K562 (cell line): ENCODE results near the gene COL15A1. TPM values are rescaled to one million over a fixed set of nuclear protein-coding genes. Genes with fewer than 3 reads are reported as not detected.
A peak's percentile ranks its signal among the peaks of the same experiment; 100 is the strongest.

Source experiments
- ATAC-seq: fragments of 200-7000 bp; cut with Tn5 transposase; 3 replicates; pipeline ENCODE4 v1.9.1; 2020; ENCODE audit warnings: moderate library complexity
- BruUV-seq: library from RNA; stranded (reverse); fragments of 400-500 nt; replicated peaks from 2 replicates; lab custom pipeline; 2021; lab: Mats Ljungman, UMichigan
- CTCF ChIA-PET: fragments of 300-600 bp; formaldehyde crosslinking; extraction: SDS; loops from one replicate; lab custom pipeline; 2021; ENCODE audit warnings: low intra/inter-chr PET ratio; lab: Yijun Ruan, JAX
- POLR2A ChIA-PET: fragments of 300-600, 350-650 bp; sonication (Branson Sonifier 250); formaldehyde crosslinking; extraction: SDS; loops from one replicate; lab custom pipeline; 2021; ENCODE audit warnings: antibody characterized with exemption, inconsistent platforms; lab: Yijun Ruan, JAX
- DNase-seq, 4 experiments: peaks; one replicate each; pipeline versions ENCODE4 v3.0.0 to v3.0.0-alpha.2; 2011 to 2018; ENCODE audit warnings: low spot score in 3 of 4, mixed read lengths in 3 of 4; ENCODE audit errors: extremely low read depth in 1 of 4
- FAIRE-seq: peaks from 2 replicates; lab custom pipeline; 2011; peaks lifted over from hg19 to GRCh38; lab: Jason Lieb, UNC
- H2AFZ ChIP-seq: 2 replicates; pipeline ENCODE4 v1.6.0; 2011; ENCODE audit warnings: low read depth, low read length, control low read depth, inconsistent platforms
- H3K27ac ChIP-seq: fragments of 200-600 bp; 3 replicates; pipeline ENCODE4 v1.8.0; 2011; ENCODE audit warnings: low read depth, mild to moderate bottlenecking, control low read depth, inconsistent platforms, low read length, moderate library complexity, mixed read lengths; ENCODE audit errors: extremely low read depth
- H3K27me3 ChIP-seq, 2 experiments: fragments of 300-600 bp in 1 of 2; 2 replicates in 1 of 2; 3 replicates in 1 of 2; pipeline versions ENCODE4 v1.6.0 to v1.8.0; 2011; ENCODE audit warnings: inconsistent platforms in 2 of 2, low read length in 2 of 2, mild to moderate bottlenecking in 1 of 2, mixed read lengths in 1 of 2, moderate library complexity in 1 of 2; ENCODE audit not compliant: control insufficient read depth in 2 of 2, insufficient read depth in 2 of 2
- H3K36me3 ChIP-seq: fragments of 300-600 bp; 3 replicates; pipeline ENCODE4 v1.8.0; 2011; ENCODE audit warnings: mild to moderate bottlenecking, low read length, inconsistent platforms; ENCODE audit not compliant: control insufficient read depth, insufficient read depth
- H3K4me1 ChIP-seq, 2 experiments: fragments of 200-600 bp in 1 of 2; replicated peaks in 1 of 2; 2 replicates in 1 of 2; 3 replicates in 1 of 2; pipeline versions ENCODE4 v1.5.1 to v1.8.0; 2011; ENCODE audit warnings: inconsistent platforms in 2 of 2, low read length in 2 of 2, mild to moderate bottlenecking in 1 of 2, mixed read lengths in 1 of 2, moderate library complexity in 1 of 2; ENCODE audit not compliant: control insufficient read depth in 2 of 2, insufficient read depth in 2 of 2
- H3K4me2 ChIP-seq: 2 replicates; pipeline ENCODE4 v1.6.1; 2011; ENCODE audit warnings: low read length, control low read depth, inconsistent platforms, mixed read lengths; ENCODE audit not compliant: insufficient read depth
- H3K4me3 ChIP-seq: fragments of 200-600 bp; sonication (generic), shearing (Covaris generic); 2 replicates; pipeline ENCODE4 v1.5.1; 2016; ENCODE audit warnings: control low read depth, inconsistent platforms
- H3K79me2 ChIP-seq: fragments of 200-600 bp; 3 replicates; pipeline ENCODE4 v1.8.0; 2011; ENCODE audit warnings: low read length, inconsistent platforms; ENCODE audit not compliant: control insufficient read depth, insufficient read depth
- H3K9ac ChIP-seq, 2 experiments: 2 replicates each; pipeline versions ENCODE4 v1.6.0 to v1.6.1; 2011; ENCODE audit warnings: low read depth in 2 of 2, low read length in 2 of 2, control low read depth in 1 of 2, inconsistent platforms in 1 of 2, mild to moderate bottlenecking in 1 of 2, mixed read lengths in 1 of 2; ENCODE audit not compliant: insufficient read depth in 1 of 2
- H3K9me1 ChIP-seq: one replicate; pipeline ENCODE4 v1.6.0; 2011; ENCODE audit warnings: inconsistent platforms, mild to moderate bottlenecking, low read length, moderate library complexity; ENCODE audit not compliant: control insufficient read depth, insufficient read depth
- H3K9me3 ChIP-seq: replicated peaks from 2 replicates; pipeline ENCODE4 v1.5.1; 2011; ENCODE audit warnings: low read depth, low read length, inconsistent platforms; ENCODE audit not compliant: control insufficient read depth, insufficient read depth
- H4K20me1 ChIP-seq: replicated peaks from 2 replicates; pipeline ENCODE4 v1.6.1; 2011; ENCODE audit warnings: low read length, inconsistent platforms, mixed read lengths; ENCODE audit not compliant: control insufficient read depth, insufficient read depth
- ARID2 ChIP-seq: fragments of 450-650 bp; IDR thresholded peaks from 2 replicates; pipeline ENCODE4 v1.6.1; 2017; ENCODE audit warnings: antibody characterized with exemption, mild to moderate bottlenecking
- ATF7 ChIP-seq: fragments of 450-650 bp; IDR thresholded peaks from 2 replicates; pipeline ENCODE4 v1.7.1; 2014; ENCODE audit warnings: mild to moderate bottlenecking, moderate library complexity
- CBX1 ChIP-seq: sonication (generic); IDR thresholded peaks from 2 replicates; pipeline ENCODE4 v1.6.1; 2016; ENCODE audit warnings: antibody characterized with exemption, low read depth, mild to moderate bottlenecking
- CEBPG ChIP-seq, 3 experiments: fragments of 200-800 bp in 1 of 3; sonication (Bioruptor generic) in 1 of 3; sonication (generic) in 1 of 3; formaldehyde crosslinking in 1 of 3; IDR thresholded peaks in 2 of 3; conservative IDR thresholded peaks in 1 of 3; 2 replicates each; pipeline versions ENCODE4 v1.6.1 to v1.8.0; 2016 to 2022; ENCODE audit warnings: missing compliant biosample characterization in 2 of 3, missing genetic modification characterization in 2 of 3, mild to moderate bottlenecking in 1 of 3, missing genetic modification reagents in 1 of 3
- CREB5 ChIP-seq: fragments of 250-450 bp; sonication (Bioruptor Pico); IDR thresholded peaks from 2 replicates; pipeline ENCODE4 v1.5.0; 2020; ENCODE audit warnings: mild to moderate bottlenecking
- CXXC5 ChIP-seq: fragments of 250-450 bp; sonication (Bioruptor Pico); IDR thresholded peaks from 2 replicates; pipeline ENCODE4 v1.8.0; 2022; ENCODE audit warnings: inconsistent platforms, mild to moderate bottlenecking, moderate library complexity
- DPF2 ChIP-seq: fragments of 450-650 bp; IDR thresholded peaks from 2 replicates; pipeline ENCODE4 v1.6.1; 2016
- HDAC3 ChIP-seq: fragments of 450-650 bp; IDR thresholded peaks from 2 replicates; pipeline ENCODE4 v1.6.1; 2018; ENCODE audit warnings: borderline replicate concordance, mild to moderate bottlenecking, moderate library complexity; ENCODE audit not compliant: partially characterized antibody
- HDGF ChIP-seq: fragments of 450-650 bp; IDR thresholded peaks from 2 replicates; pipeline ENCODE4 v1.6.1; 2016
- KDM2B ChIP-seq: fragments of 250-450 bp; sonication (Bioruptor Pico); IDR thresholded peaks from 2 replicates; pipeline ENCODE4 v1.8.0; 2021; ENCODE audit warnings: mild to moderate bottlenecking, moderate library complexity
- LCOR ChIP-seq: sonication (generic); formaldehyde crosslinking; IDR thresholded peaks from 2 replicates; pipeline ENCODE4 v1.8.0; 2022; ENCODE audit warnings: mild to moderate bottlenecking, missing genetic modification reagents
- SAP30 ChIP-seq: fragments of 200-600 bp; sonication (generic); IDR thresholded peaks from 2 replicates; pipeline ENCODE4 v1.6.1; 2012; ENCODE audit warnings: borderline replicate concordance, low read depth, mild to moderate bottlenecking, moderate library complexity, low read length, control low read depth, inconsistent platforms; ENCODE audit not compliant: insufficient read depth, poor library complexity, severe bottlenecking
- SMARCA4 ChIP-seq: fragments of 450-650 bp; IDR thresholded peaks from 2 replicates; pipeline ENCODE4 v1.6.1; 2016
- TARDBP ChIP-seq: fragments of 450-650 bp; IDR thresholded peaks from 2 replicates; pipeline ENCODE4 v1.6.1; 2016
- TCF7 ChIP-seq: sonication (generic); IDR thresholded peaks from 2 replicates; pipeline ENCODE4 v1.6.1; 2016; ENCODE audit warnings: antibody characterized with exemption, borderline replicate concordance
- ZBTB17 ChIP-seq: fragments of 450-650 bp; formaldehyde crosslinking; IDR thresholded peaks from 2 replicates; pipeline ENCODE4 v1.4.0; 2020; ENCODE audit warnings: mild to moderate bottlenecking
- ZNF224 ChIP-seq: sonication (generic); formaldehyde crosslinking; IDR thresholded peaks from 2 replicates; pipeline ENCODE4 v1.8.0; 2022; ENCODE audit warnings: mild to moderate bottlenecking, missing genetic modification reagents
- ZNF274 ChIP-seq: IDR thresholded peaks from 2 replicates; pipeline ENCODE4 v1.6.1; 2011; ENCODE audit warnings: low read depth, mild to moderate bottlenecking, low read length, moderate library complexity, borderline replicate concordance
- ZNF551 ChIP-seq: fragments of 250-450 bp; sonication (Bioruptor Pico); IDR thresholded peaks from 2 replicates; pipeline ENCODE4 v1.5.0; 2021; ENCODE audit warnings: mild to moderate bottlenecking, moderate library complexity
- ZNF766 ChIP-seq: fragments of 200-800 bp; sonication (Bioruptor generic); conservative IDR thresholded peaks from 2 replicates; pipeline ENCODE4 v1.6.1; 2016; ENCODE audit warnings: missing genetic modification characterization, missing compliant biosample characterization
- ZNF778 ChIP-seq: fragments of 450-650 bp; formaldehyde crosslinking; IDR thresholded peaks from 2 replicates; pipeline ENCODE4 v1.4.0; 2020; ENCODE audit warnings: mild to moderate bottlenecking, moderate library complexity
- WGBS: fragments of 100-300 bp; shearing (Covaris generic); methylation state at CpG from one replicate; pipeline ENCODE4 v1.1.6; 2016; ENCODE audit warnings: low coverage, mixed read lengths; ENCODE audit not compliant: insufficient coverage; ENCODE audit errors: missing lambda C conversion rate; 5-methylcytosine and 5-hydroxymethylcytosine counted together
- in situ Hi-C: fragments of 300-500 bp; cut with MboI; formaldehyde crosslinking; loops from 4 replicates; pipeline ENCODE4 v1.15.0; 2018; ENCODE audit warnings: inconsistent platforms, mixed read lengths
- intact Hi-C: fragments of 100-400 bp; cut with micrococcal nuclease; formaldehyde crosslinking; loops from 2 replicates; pipeline ENCODE4 v1.14.2; 2022
- polyA plus RNA-seq, 8 experiments: library from polyadenylated mRNA; depleted of rRNA in 4 of 8; stranded (reverse) in 5 of 8; unstranded in 3 of 8; fragments of >200 nt; fragmentation: Nextera tagmentation in 2 of 8; fragmentation: Illumina TruSeq in 1 of 8; extraction: Ambion mirVana in 2 of 8; extraction: Trizol in 1 of 8; gene quantifications; 2 replicates each; pipeline versions ENCODE4 v1.2.1 to v1.2.3, GENCODE V29; 2011 to 2014; ENCODE audit warnings: inconsistent platforms in 1 of 8, missing spikeins in 1 of 8
- total RNA-seq, 7 experiments: library from RNA; depleted of rRNA in 6 of 7; stranded (reverse); fragments of >200 nt in 6 of 7; fragmentation: Illumina TruSeq in 2 of 7; extraction: Trizol in 2 of 7; gene quantifications; 2 replicates each; pipeline versions ENCODE4 v1.2.1 to v1.2.3, GENCODE V29; 2011 to 2021; ENCODE audit warnings: low replicate concordance in 1 of 7

The COL15A1 gene
- total and polyA plus RNA-seq, 9 of the 15 experiments (the other 6 are each of a cell fraction or from before 2014, with no cell fraction given) = 0.46 to 5.1 (median 2.6) TPM

GRCh38 chr9:99104459-99105151, 160.9 kb downstream of the COL15A1 start, which contains the start of gene TGFBR1:
TGFBR1 (plus strand) TSS chr9:99105113; CDS start chr9:99105206, 93 bp downstream.
- intact Hi-C loops (loop anchor here (2.0 to 5.0 kb wide), 2 partner anchors 32 to 47 kb away; no protein-coding TSS in a partner anchor), in situ Hi-C loops (no loop called here)
- Histone ChIP-seq H3K4me2 (peak within 1 kb of the TSS; percentile 90), H3K36me3 (peaks cover 2% of the 10 kb centered on the region; the same call in 1 of the 3 replicates), H3K9me3 (no peaks in the 10 kb centered on the region), H3K4me3 (peak within 1 kb of the TSS; percentile 76), H2AFZ (peak within 1 kb of the TSS; percentile 92), H3K4me1 (peaks cover 22 to 38% of the 10 kb centered on the region in 2 experiments), H3K9me1 (no peaks in the 10 kb centered on the region), H3K79me2 (peaks cover 43% of the 10 kb centered on the region), H3K27ac (peak within 1 kb of the TSS; percentile 75), H3K9ac (peak within 1 kb of the TSS; percentile 71 to 95), H3K27me3 (no peaks in the 10 kb centered on the region), H4K20me1 (no peaks in the 10 kb centered on the region)
- ChIA-PET POLR2A (interaction anchor here (0.6 to 4.5 kb wide), 13 partner anchors 9 to 863 kb away, joined by 3 to 40 read pairs (median 5); no protein-coding TSS in a partner anchor), CTCF (interaction anchor here (0.6 to 1.2 kb wide), 2 partner anchors 104 to 265 kb away, joined by 3 to 7 read pairs; no protein-coding TSS in a partner anchor)
- 1% methylated on average over 36 of the region's 60 CpGs for WGBS
- no TSS peak for BruUV-seq
- FAIRE-seq (peak; percentile 26), ATAC-seq (peak; percentile 92), DNase-seq (peak; percentile 96 to 99 (median 99))
- TF ChIP-seq TCF7 = no peak
- no peak for TF ChIP-seq ZNF274
- peak; percentile 41; the same call in 1 of the 2 replicates for TF ChIP-seq SMARCA4
- peak; percentile 88 for TF ChIP-seq HDGF
- TF ChIP-seq CREB5 (CRISPR knock-in tag) = no peak
- no peak for TF ChIP-seq ZNF778
- peak; percentile 64; the same call in 1 of the 2 replicates for TF ChIP-seq ATF7
- peak; percentile 36; the same call in 1 of the 2 replicates for TF ChIP-seq DPF2
- no peak for TF ChIP-seq HDAC3
- TF ChIP-seq ZNF551 (CRISPR knock-in tag) = no peak
- TF ChIP-seq CEBPG (CRISPR knock-in tag; IDR thresholded peaks at IDR 0.05) = no peak
- no peak for TF ChIP-seq CEBPG (tag; conservative IDR thresholded peaks at IDR 0.05 in 1 of 2, IDR thresholded peaks at IDR 0.05 in 1 of 2)
- TF ChIP-seq SAP30 = peak; percentile 46
- TF ChIP-seq LCOR (CRISPR knock-in tag) = no peak
- TF ChIP-seq ARID2 = 0 out of 2 replicates have a peak, but pooled peaks have one; percentile 19
- no peak for TF ChIP-seq ZNF766 (CRISPR knock-in tag)
- TF ChIP-seq CBX1 = peak; percentile 67; the same call in 1 of the 2 replicates
- peak; percentile 73 for TF ChIP-seq ZBTB17 (CRISPR knock-in tag)
- TF ChIP-seq CXXC5 = peak; percentile 46; the same call in 1 of the 2 replicates
- no peak for TF ChIP-seq ZNF224 (CRISPR knock-in tag)
- TF ChIP-seq TARDBP = peak; percentile 60
- TF ChIP-seq KDM2B (CRISPR knock-in tag) = no peak
